OCI-LY7 (cell line): ENCODE data around the gene GAS6. TPM values are rescaled to one million over a fixed set of nuclear protein-coding genes. Genes with fewer than 3 reads are reported as not detected.

ENCODE experiments used
- BruUV-seq: library from RNA; stranded (reverse); fragments of 400-500 nt; replicated peaks from 2 replicates; lab custom pipeline; 2021; lab: Mats Ljungman, UMichigan
- CTCF ChIA-PET: fragments of 300-600 bp; sonication (Branson Sonifier 250); formaldehyde crosslinking; loops from one replicate; lab custom pipeline; 2022; ENCODE audit warnings: antibody characterized with exemption; ENCODE audit not compliant: unreplicated experiment; lab: Charles Lee
- POLR2A ChIA-PET: fragments of 300-600 bp; sonication (Branson Sonifier 250); formaldehyde crosslinking; loops from one replicate; lab custom pipeline; 2022; ENCODE audit warnings: antibody characterized with exemption; lab: Charles Lee
- DNase-seq: peaks from one replicate; pipeline ENCODE4 v3.0.0-alpha.2; 2015; ENCODE audit warnings: low spot score
- H2AFZ ChIP-seq: fragments of 200-600 bp; sonication (generic), shearing (Covaris generic); 2 replicates; pipeline ENCODE4 v1.6.1; 2014; ENCODE audit warnings: mild to moderate bottlenecking, antibody characterized with exemption, low read length, moderate library complexity
- H3K27ac ChIP-seq: fragments of 200-600 bp; sonication (generic); 2 replicates; pipeline ENCODE4 v1.5.1; 2014; ENCODE audit warnings: mixed run types, low read depth, mild to moderate bottlenecking, moderate library complexity, low read length, inconsistent platforms; ENCODE audit not compliant: poor library complexity, severe bottlenecking
- H3K36me3 ChIP-seq: fragments of 200-600 bp; sonication (generic); 2 replicates; pipeline ENCODE4 v1.6.1; 2014; ENCODE audit warnings: mild to moderate bottlenecking, antibody characterized with exemption, low read length, moderate library complexity, mixed read lengths; ENCODE audit not compliant: insufficient read depth
- H3K4me1 ChIP-seq: fragments of 200-600 bp; sonication (generic); 2 replicates; pipeline ENCODE4 v1.5.1; 2014; ENCODE audit warnings: mild to moderate bottlenecking, low read length; ENCODE audit not compliant: insufficient read depth, poor library complexity, severe bottlenecking
- H3K4me2 ChIP-seq: fragments of 200-600 bp; sonication (generic); 2 replicates; pipeline ENCODE4 v1.6.1; 2014; ENCODE audit warnings: mild to moderate bottlenecking, low read length
- H3K4me3 ChIP-seq: fragments of 200-600 bp; sonication (generic); 2 replicates; pipeline ENCODE4 v1.5.1; 2014; ENCODE audit warnings: mild to moderate bottlenecking, low read depth, low read length; ENCODE audit not compliant: poor library complexity, severe bottlenecking
- H3K79me2 ChIP-seq: fragments of 200-600 bp; sonication (generic); 2 replicates; pipeline ENCODE4 v1.6.1; 2016; ENCODE audit warnings: low read depth, mild to moderate bottlenecking, low read length, moderate library complexity, mixed read lengths; ENCODE audit not compliant: insufficient read depth
- H3K9me2 ChIP-seq: fragments of 200-600 bp; sonication (generic); 2 replicates; pipeline ENCODE4 v1.6.1; 2016; ENCODE audit warnings: mild to moderate bottlenecking, low read length, mixed read lengths; ENCODE audit not compliant: insufficient read depth
- H3K9me3 ChIP-seq: fragments of 200-600 bp; sonication (generic); 2 replicates; pipeline ENCODE4 v1.6.1; 2014; ENCODE audit warnings: mild to moderate bottlenecking, mixed run types, low read length, mixed read lengths
- H4K20me1 ChIP-seq: fragments of 200-600 bp; sonication (generic); 2 replicates; pipeline ENCODE4 v1.6.1; 2014; ENCODE audit warnings: mild to moderate bottlenecking, antibody characterized with exemption, low read length, moderate library complexity, mixed read lengths; ENCODE audit not compliant: insufficient read depth
- EZH2phosphoT487 ChIP-seq: fragments of 200-600 bp; sonication (generic); IDR thresholded peaks from 2 replicates; pipeline ENCODE4 v1.6.1; 2018; ENCODE audit warnings: low read depth, borderline replicate concordance, mild to moderate bottlenecking, mixed run types, antibody characterized with exemption, low read length, moderate library complexity, mixed read lengths
- intact Hi-C: fragments of 100-400 bp; cut with micrococcal nuclease; formaldehyde crosslinking; loops from one replicate; pipeline ENCODE4 v1.10.0; 2022; ENCODE audit not compliant: unreplicated experiment
- total RNA-seq, 2 experiments: library from RNA; depleted of rRNA in 1 of 2; stranded (reverse); fragments of >200 nt in 1 of 2; shearing (Covaris generic) in 1 of 2; gene quantifications; 2 replicates each; pipeline ENCODE4 v1.2.3, GENCODE V29; 2014 to 2022
- TF ChIP-seq, protein P1 (sequence below): fragments of 200-600 bp; sonication (generic); conservative IDR thresholded peaks from 2 replicates; pipeline ENCODE4 v1.5.1; 2014; ENCODE audit warnings: mild to moderate bottlenecking, antibody characterized with exemption, low read length, moderate library complexity, mixed read lengths

Gene GAS6
- total RNA-seq, 2 experiments from 2014 or later: not detected

- no peaks in the 10 kb centered on the region for H3K79me2 ChIP-seq
- H3K27ac ChIP-seq: no peak overlapping the region
- H3K9me3 ChIP-seq: no peaks in the 10 kb centered on the region
- ChIA-PET POLR2A (no interaction called here), CTCF (no interaction called here)
- no peaks in the 10 kb centered on the region for H4K20me1 ChIP-seq
- H2AFZ ChIP-seq: no peak overlapping the region
- no peaks in the 10 kb centered on the region for H3K4me1 ChIP-seq
- no peaks in the 10 kb centered on the region for H3K36me3 ChIP-seq
- H3K4me2 ChIP-seq: no peak overlapping the region
- H3K9me2 ChIP-seq: no peaks in the 10 kb centered on the region
- H3K4me3 ChIP-seq: no peak overlapping the region
- no peak for TF ChIP-seq EZH2phosphoT487
- TF ChIP-seq, protein P1, sequence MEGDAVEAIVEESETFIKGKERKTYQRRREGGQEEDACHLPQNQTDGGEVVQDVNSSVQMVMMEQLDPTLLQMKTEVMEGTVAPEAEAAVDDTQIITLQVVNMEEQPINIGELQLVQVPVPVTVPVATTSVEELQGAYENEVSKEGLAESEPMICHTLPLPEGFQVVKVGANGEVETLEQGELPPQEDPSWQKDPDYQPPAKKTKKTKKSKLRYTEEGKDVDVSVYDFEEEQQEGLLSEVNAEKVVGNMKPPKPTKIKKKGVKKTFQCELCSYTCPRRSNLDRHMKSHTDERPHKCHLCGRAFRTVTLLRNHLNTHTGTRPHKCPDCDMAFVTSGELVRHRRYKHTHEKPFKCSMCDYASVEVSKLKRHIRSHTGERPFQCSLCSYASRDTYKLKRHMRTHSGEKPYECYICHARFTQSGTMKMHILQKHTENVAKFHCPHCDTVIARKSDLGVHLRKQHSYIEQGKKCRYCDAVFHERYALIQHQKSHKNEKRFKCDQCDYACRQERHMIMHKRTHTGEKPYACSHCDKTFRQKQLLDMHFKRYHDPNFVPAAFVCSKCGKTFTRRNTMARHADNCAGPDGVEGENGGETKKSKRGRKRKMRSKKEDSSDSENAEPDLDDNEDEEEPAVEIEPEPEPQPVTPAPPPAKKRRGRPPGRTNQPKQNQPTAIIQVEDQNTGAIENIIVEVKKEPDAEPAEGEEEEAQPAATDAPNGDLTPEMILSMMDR: no peak
- no peak for DNase-seq
- BruUV-seq: no TSS peak
- intact Hi-C loops: no loop called here
Measured at GRCh38 chr13:113887700-113888201, 23.9 kb upstream of the GAS6 start.

GRCh38 chr13:113886561-113887112, 22.8 kb upstream of the GAS6 start:
- no peak for DNase-seq
- intact Hi-C loops: no loop called here
- Histone ChIP-seq H3K27ac (no peak overlapping the region), H4K20me1 (no peaks in the 10 kb centered on the region), H3K9me3 (no peaks in the 10 kb centered on the region), H3K36me3 (no peaks in the 10 kb centered on the region), H3K4me3 (no peak overlapping the region), H3K4me1 (peaks cover 2% of the 10 kb centered on the region), H2AFZ (no peak overlapping the region), H3K79me2 (no peaks in the 10 kb centered on the region), H3K4me2 (no peak overlapping the region), H3K9me2 (no peaks in the 10 kb centered on the region)
- TF ChIP-seq, protein P1: no peak
- TF ChIP-seq EZH2phosphoT487: no peak
- POLR2A ChIA-PET: no interaction called here
- CTCF ChIA-PET: no interaction called here
- no TSS peak for BruUV-seq

DNA sequence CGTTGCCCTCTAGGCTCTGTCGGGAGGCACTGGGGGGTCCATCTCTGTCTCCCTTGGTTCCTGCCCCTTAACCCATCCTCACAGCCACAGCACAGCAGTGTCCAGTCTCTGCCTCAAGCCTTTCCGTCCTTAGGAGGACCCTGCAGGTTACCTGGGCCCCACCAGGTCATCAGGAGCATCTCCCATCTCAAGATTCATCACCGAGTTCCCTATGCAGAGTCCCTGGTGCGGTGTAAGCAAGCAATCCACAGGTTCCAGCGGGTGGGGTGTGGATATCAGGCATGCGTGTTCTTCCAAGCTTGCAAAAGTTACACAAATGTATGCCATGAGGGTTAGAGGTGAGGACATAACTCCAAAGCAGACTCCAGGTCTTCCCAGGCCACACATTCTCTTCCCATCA, 20.9 kb upstream of the GAS6 start:
- Histone ChIP-seq H4K20me1 (no peaks in the 10 kb centered on the region), H3K4me2 (no peak overlapping the region), H2AFZ (no peak overlapping the region), H3K4me3 (no peak overlapping the region), H3K36me3 (no peaks in the 10 kb centered on the region), H3K4me1 (peaks cover 2% of the 10 kb centered on the region), H3K9me2 (no peaks in the 10 kb centered on the region), H3K9me3 (no peaks in the 10 kb centered on the region), H3K27ac (no peak overlapping the region), H3K79me2 (no peaks in the 10 kb centered on the region)
- POLR2A ChIA-PET: no interaction called here
- intact Hi-C loops: no loop called here
- CTCF ChIA-PET: no interaction called here
- BruUV-seq: no TSS peak
- no peak for DNase-seq
- TF ChIP-seq, protein P1: no peak
- no peak for TF ChIP-seq EZH2phosphoT487
